DOHH2 (cell line): ENCODE results near the gene PARP16.

ENCODE experiments used
- H3F3A ChIP-seq: fragments of 200-600 bp; sonication (generic), shearing (Covaris generic); 2 replicates; pipeline ENCODE4 v1.6.0; 2016; ENCODE audit warnings: antibody characterized with exemption, mild to moderate bottlenecking; ENCODE audit not compliant: control insufficient read depth, insufficient read depth
- H3K27ac ChIP-seq: fragments of 200-600 bp; sonication (generic); 2 replicates; pipeline ENCODE4 v1.5.1; 2014; ENCODE audit warnings: low read depth, mild to moderate bottlenecking, low read length, moderate library complexity
- H3K27me3 ChIP-seq: fragments of 200-600 bp; sonication (generic); 2 replicates; pipeline ENCODE4 v1.6.1; 2014; ENCODE audit warnings: mild to moderate bottlenecking, low read length, mixed read lengths; ENCODE audit not compliant: control insufficient read depth
- H3K36me3 ChIP-seq: fragments of 200-600 bp; sonication (generic); 2 replicates; pipeline ENCODE4 v1.6.1; 2014; ENCODE audit warnings: mild to moderate bottlenecking, low read length, moderate library complexity, mixed read lengths; ENCODE audit not compliant: control insufficient read depth
- H3K4me1 ChIP-seq: fragments of 200-600 bp; sonication (generic); 2 replicates; pipeline ENCODE4 v1.6.1; 2014; ENCODE audit warnings: mild to moderate bottlenecking, low read length, mixed read lengths; ENCODE audit not compliant: control insufficient read depth
- H3K4me2 ChIP-seq: fragments of 200-600 bp; sonication (generic); 2 replicates; pipeline ENCODE4 v1.6.0; 2014; ENCODE audit warnings: mild to moderate bottlenecking, low read length, moderate library complexity
- H3K4me3 ChIP-seq: fragments of 200-600 bp; sonication (generic); 2 replicates; pipeline ENCODE4 v1.5.1; 2014; ENCODE audit warnings: mild to moderate bottlenecking, low read length, mixed read lengths
- H3K79me2 ChIP-seq: fragments of 200-600 bp; sonication (generic); 2 replicates; pipeline ENCODE4 v1.6.1; 2014; ENCODE audit warnings: mild to moderate bottlenecking, low read length, mixed read lengths; ENCODE audit not compliant: control insufficient read depth
- H3K9me2 ChIP-seq: fragments of 200-600 bp; sonication (generic); replicated peaks from 2 replicates; pipeline ENCODE4 v1.6.1; 2014; ENCODE audit warnings: mild to moderate bottlenecking, low read length, mixed read lengths; ENCODE audit not compliant: control insufficient read depth
- H3K9me3 ChIP-seq: fragments of 200-600 bp; sonication (generic); 2 replicates; pipeline ENCODE4 v1.6.1; 2014; ENCODE audit warnings: antibody characterized with exemption, low read length, mixed read lengths; ENCODE audit not compliant: control insufficient read depth, insufficient read depth
- H4K20me1 ChIP-seq: fragments of 200-600 bp; sonication (generic); 2 replicates; pipeline ENCODE4 v1.6.0; 2014; ENCODE audit warnings: low read depth, mild to moderate bottlenecking, antibody characterized with exemption, low read length, moderate library complexity; ENCODE audit not compliant: control insufficient read depth, insufficient read depth
- EZH2phosphoT487 ChIP-seq: fragments of 200-600 bp; sonication (generic); IDR thresholded peaks from 2 replicates; pipeline ENCODE4 v1.6.1; 2017; ENCODE audit warnings: borderline replicate concordance, mild to moderate bottlenecking, antibody characterized with exemption, low read length, moderate library complexity, mixed read lengths
- TF ChIP-seq, protein P1 (sequence below): fragments of 200-600 bp; sonication (generic); IDR thresholded peaks from one replicate; pipeline ENCODE4 v1.5.1; 2014; ENCODE audit warnings: antibody characterized with exemption, mild to moderate bottlenecking, low read depth, low read length; ENCODE audit not compliant: poor library complexity, severe bottlenecking

The PARP16 gene

GRCh38 chr15:65268411-65268810 is 18.3 kb downstream of the PARP16 start:
- peaks cover 5% of the 10 kb centered on the region; the same call in 1 of the 2 replicates for H4K20me1 ChIP-seq
- no peaks in the 10 kb centered on the region for H3K4me1 ChIP-seq
- no peak overlapping the region for H3K4me2 ChIP-seq
- no peak overlapping the region for H3K27ac ChIP-seq
- no peaks in the 10 kb centered on the region for H3K9me2 ChIP-seq
- H3F3A ChIP-seq: no peaks in the 10 kb centered on the region
- TF ChIP-seq, protein P1, sequence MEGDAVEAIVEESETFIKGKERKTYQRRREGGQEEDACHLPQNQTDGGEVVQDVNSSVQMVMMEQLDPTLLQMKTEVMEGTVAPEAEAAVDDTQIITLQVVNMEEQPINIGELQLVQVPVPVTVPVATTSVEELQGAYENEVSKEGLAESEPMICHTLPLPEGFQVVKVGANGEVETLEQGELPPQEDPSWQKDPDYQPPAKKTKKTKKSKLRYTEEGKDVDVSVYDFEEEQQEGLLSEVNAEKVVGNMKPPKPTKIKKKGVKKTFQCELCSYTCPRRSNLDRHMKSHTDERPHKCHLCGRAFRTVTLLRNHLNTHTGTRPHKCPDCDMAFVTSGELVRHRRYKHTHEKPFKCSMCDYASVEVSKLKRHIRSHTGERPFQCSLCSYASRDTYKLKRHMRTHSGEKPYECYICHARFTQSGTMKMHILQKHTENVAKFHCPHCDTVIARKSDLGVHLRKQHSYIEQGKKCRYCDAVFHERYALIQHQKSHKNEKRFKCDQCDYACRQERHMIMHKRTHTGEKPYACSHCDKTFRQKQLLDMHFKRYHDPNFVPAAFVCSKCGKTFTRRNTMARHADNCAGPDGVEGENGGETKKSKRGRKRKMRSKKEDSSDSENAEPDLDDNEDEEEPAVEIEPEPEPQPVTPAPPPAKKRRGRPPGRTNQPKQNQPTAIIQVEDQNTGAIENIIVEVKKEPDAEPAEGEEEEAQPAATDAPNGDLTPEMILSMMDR: no peak
- no peak for TF ChIP-seq EZH2phosphoT487
- H3K36me3 ChIP-seq: peaks cover 18% of the 10 kb centered on the region
- H3K9me3 ChIP-seq: no peaks in the 10 kb centered on the region
- no peak overlapping the region for H3K4me3 ChIP-seq
- no peaks in the 10 kb centered on the region for H3K79me2 ChIP-seq
- H3K27me3 ChIP-seq: no peaks in the 10 kb centered on the region

GRCh38 chr15:65266469-65266868 is 20.2 kb downstream of the PARP16 start:
- H3K27ac ChIP-seq: no peak overlapping the region
- TF ChIP-seq EZH2phosphoT487: no peak
- TF ChIP-seq, protein P1: no peak
- H3K79me2 ChIP-seq: no peaks in the 10 kb centered on the region
- H3K27me3 ChIP-seq: no peaks in the 10 kb centered on the region
- H4K20me1 ChIP-seq: peaks cover 5% of the 10 kb centered on the region; the same call in 1 of the 2 replicates
- H3K4me3 ChIP-seq: no peak overlapping the region
- H3K9me3 ChIP-seq: no peaks in the 10 kb centered on the region
- H3K4me2 ChIP-seq: no peak overlapping the region
- H3K4me1 ChIP-seq: no peaks in the 10 kb centered on the region
- no peaks in the 10 kb centered on the region for H3K9me2 ChIP-seq
- H3F3A ChIP-seq: no peaks in the 10 kb centered on the region
- peaks cover 27% of the 10 kb centered on the region for H3K36me3 ChIP-seq

GRCh38 chr15:65264863-65265430 is 21.7 kb downstream of the PARP16 start:
- H4K20me1 ChIP-seq: peaks cover 5% of the 10 kb centered on the region; the same call in 1 of the 2 replicates
- peaks cover 28% of the 10 kb centered on the region for H3K36me3 ChIP-seq
- H3K9me2 ChIP-seq: no peaks in the 10 kb centered on the region
- no peaks in the 10 kb centered on the region for H3K9me3 ChIP-seq
- no peaks in the 10 kb centered on the region for H3F3A ChIP-seq
- TF ChIP-seq, protein P1: no peak
- no peak for TF ChIP-seq EZH2phosphoT487
- no peaks in the 10 kb centered on the region for H3K79me2 ChIP-seq
- no peak overlapping the region for H3K4me2 ChIP-seq
- H3K4me1 ChIP-seq: no peaks in the 10 kb centered on the region
- H3K27ac ChIP-seq: no peak overlapping the region
- H3K4me3 ChIP-seq: no peak overlapping the region
- no peaks in the 10 kb centered on the region for H3K27me3 ChIP-seq
